ENCODE results near the gene ASB18. TPM values are rescaled to one million over a fixed set of nuclear protein-coding genes. Genes with fewer than 3 reads are reported as not detected.

Gene ASB18
- total RNA-seq, 3 donors from 2014 or later: not detected

- intact Hi-C loops (cut with DNase I, micrococcal nuclease): no loop called here
Measured at GRCh38 chr2:236217926-236218325, 46.3 kb downstream of the ASB18 start.

GRCh38 chr2:236216711-236217110 is 47.5 kb downstream of the ASB18 start:
- no peak for DNase-seq
- Histone ChIP-seq H3K4me1 (ENCODE audit: low read depth) (no peaks in the 10 kb centered on the region), H3K9me3 (no peaks in the 10 kb centered on the region), H3K4me3 (no peak overlapping the region), H3K36me3 (ENCODE audit: low read depth) (no peaks in the 10 kb centered on the region)
- no peak for TF ChIP-seq CTCF (IDR thresholded peaks at IDR 0.05)
- intact Hi-C loops (cut with DNase I, micrococcal nuclease): no loop called here
- ATAC-seq: no peak

More at GRCh38 chr2:236217926-236218325, 46.3 kb downstream of the ASB18 start:
- DNase-seq (no peak), ATAC-seq (no peak)
- Histone ChIP-seq H3K4me3 (no peak overlapping the region), H3K36me3 (ENCODE audit: low read depth) (no peaks in the 10 kb centered on the region), H3K9me3 (no peaks in the 10 kb centered on the region), H3K4me1 (ENCODE audit: low read depth) (no peaks in the 10 kb centered on the region)
- no peak for TF ChIP-seq CTCF (IDR thresholded peaks at IDR 0.05)

GRCh38 chr2:236215761-236216333 is 48.4 kb downstream of the ASB18 start:
- H3K9me3 ChIP-seq: no peaks in the 10 kb centered on the region
- ATAC-seq (no peak), DNase-seq (no peak)
- intact Hi-C loops (cut with DNase I, micrococcal nuclease): no loop called here
- no peak for TF ChIP-seq CTCF (IDR thresholded peaks at IDR 0.05)
- no peak overlapping the region for H3K4me3 ChIP-seq
- H3K36me3 ChIP-seq (ENCODE audit: low read depth): no peaks in the 10 kb centered on the region
- H3K4me1 ChIP-seq (ENCODE audit: low read depth): no peaks in the 10 kb centered on the region

- Histone ChIP-seq H3K9me3 (no peaks in the 10 kb centered on the region), H3K4me1 (ENCODE audit: low read depth) (no peaks in the 10 kb centered on the region), H3K4me3 (no peak overlapping the region), H3K36me3 (ENCODE audit: low read depth) (no peaks in the 10 kb centered on the region)
- ATAC-seq: no peak
- no peak for DNase-seq
- TF ChIP-seq CTCF (IDR thresholded peaks at IDR 0.05): no peak
- intact Hi-C loops (cut with DNase I, micrococcal nuclease): no loop called here
Measured at GRCh38 chr2:236215196-236215595, 49.0 kb downstream of the ASB18 start.

- H3K36me3 ChIP-seq (ENCODE audit: low read depth): no peaks in the 10 kb centered on the region
- ATAC-seq (no peak), DNase-seq (no peak)
- no peak overlapping the region for H3K4me3 ChIP-seq
- no peaks in the 10 kb centered on the region for H3K9me3 ChIP-seq
- intact Hi-C loops (cut with DNase I, micrococcal nuclease): no loop called here
- no peak for TF ChIP-seq CTCF (IDR thresholded peaks at IDR 0.05)
- no peaks in the 10 kb centered on the region for H3K4me1 ChIP-seq (ENCODE audit: low read depth)
Measured at GRCh38 chr2:236214376-236214995, 49.7 kb downstream of the ASB18 start.
